ENCODE results near the gene MRGPRF. TPM values are rescaled to one million over a fixed set of nuclear protein-coding genes. Genes with fewer than 3 reads are reported as not detected.

Gene MRGPRF
- total RNA-seq, 1 donor from 2014 or later: 13.2 TPM

- ATAC-seq (no peak), DNase-seq (no peak)
- Histone ChIP-seq H3K4me3 (no peak overlapping the region), H3K36me3 (no peaks in the 10 kb centered on the region), H3K9me3 (no peaks in the 10 kb centered on the region), H3K27me3 (no peaks in the 10 kb centered on the region), H3K27ac (no peak overlapping the region), H3K4me1 (no peaks in the 10 kb centered on the region)
- intact Hi-C loops (cut with DNase I): no loop called here
- TF ChIP-seq, protein P1, sequence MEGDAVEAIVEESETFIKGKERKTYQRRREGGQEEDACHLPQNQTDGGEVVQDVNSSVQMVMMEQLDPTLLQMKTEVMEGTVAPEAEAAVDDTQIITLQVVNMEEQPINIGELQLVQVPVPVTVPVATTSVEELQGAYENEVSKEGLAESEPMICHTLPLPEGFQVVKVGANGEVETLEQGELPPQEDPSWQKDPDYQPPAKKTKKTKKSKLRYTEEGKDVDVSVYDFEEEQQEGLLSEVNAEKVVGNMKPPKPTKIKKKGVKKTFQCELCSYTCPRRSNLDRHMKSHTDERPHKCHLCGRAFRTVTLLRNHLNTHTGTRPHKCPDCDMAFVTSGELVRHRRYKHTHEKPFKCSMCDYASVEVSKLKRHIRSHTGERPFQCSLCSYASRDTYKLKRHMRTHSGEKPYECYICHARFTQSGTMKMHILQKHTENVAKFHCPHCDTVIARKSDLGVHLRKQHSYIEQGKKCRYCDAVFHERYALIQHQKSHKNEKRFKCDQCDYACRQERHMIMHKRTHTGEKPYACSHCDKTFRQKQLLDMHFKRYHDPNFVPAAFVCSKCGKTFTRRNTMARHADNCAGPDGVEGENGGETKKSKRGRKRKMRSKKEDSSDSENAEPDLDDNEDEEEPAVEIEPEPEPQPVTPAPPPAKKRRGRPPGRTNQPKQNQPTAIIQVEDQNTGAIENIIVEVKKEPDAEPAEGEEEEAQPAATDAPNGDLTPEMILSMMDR (IDR thresholded peaks at IDR 0.05): no peak
These were observed 24.5 kb upstream of the MRGPRF start for GRCh38 chr11:69037544-69037943.

- H3K27me3 ChIP-seq: no peaks in the 10 kb centered on the region
- intact Hi-C loops (cut with DNase I): no loop called here
- H3K4me1 ChIP-seq: no peaks in the 10 kb centered on the region
- H3K36me3 ChIP-seq: no peaks in the 10 kb centered on the region
- H3K27ac ChIP-seq: no peak overlapping the region
- TF ChIP-seq, protein P1 (IDR thresholded peaks at IDR 0.05): no peak
- ATAC-seq (no peak), DNase-seq (no peak)
- no peaks in the 10 kb centered on the region for H3K9me3 ChIP-seq
- no peak overlapping the region for H3K4me3 ChIP-seq
These were observed 24.0 kb upstream of the MRGPRF start for GRCh38 chr11:69037074-69037473.

DNA sequence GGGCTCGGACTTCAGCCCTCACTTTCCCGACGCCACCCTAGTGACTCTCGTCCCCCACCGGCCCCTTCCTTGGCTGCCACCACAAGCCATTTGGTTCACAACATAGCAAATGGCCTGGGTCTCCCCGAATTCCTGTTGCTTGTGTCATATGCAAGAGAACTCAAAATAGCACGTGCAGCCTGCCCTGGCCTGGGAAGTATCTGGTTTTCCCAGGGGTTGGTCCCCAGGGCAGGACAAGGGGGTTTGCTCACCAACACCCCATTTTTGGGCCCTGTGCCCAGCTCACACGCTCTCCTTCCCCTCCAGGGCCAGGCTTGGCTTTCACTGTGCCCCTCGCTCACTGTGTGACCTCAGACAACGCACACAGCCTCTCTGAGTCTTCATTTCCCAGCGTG is 22.9 kb upstream of the MRGPRF start:
- H3K4me1 ChIP-seq: no peaks in the 10 kb centered on the region
- DNase-seq (no peak), ATAC-seq (no peak)
- no peak overlapping the region for H3K27ac ChIP-seq
- H3K9me3 ChIP-seq: no peaks in the 10 kb centered on the region
- H3K36me3 ChIP-seq: no peaks in the 10 kb centered on the region
- intact Hi-C loops (cut with DNase I): no loop called here
- H3K4me3 ChIP-seq: no peak overlapping the region
- TF ChIP-seq, protein P1 (IDR thresholded peaks at IDR 0.05): no peak
- no peaks in the 10 kb centered on the region for H3K27me3 ChIP-seq

- no peak for DNase-seq
- Histone ChIP-seq H3K9me3 (no peaks in the 10 kb centered on the region), H3K4me1 (no peaks in the 10 kb centered on the region), H3K27ac (no peak overlapping the region), H3K27me3 (no peaks in the 10 kb centered on the region), H3K4me3 (no peak overlapping the region), H3K36me3 (no peaks in the 10 kb centered on the region)
- intact Hi-C loops (cut with DNase I): no loop called here
- ATAC-seq: no peak
- TF ChIP-seq, protein P1 (IDR thresholded peaks at IDR 0.05): no peak
These were observed 22.3 kb upstream of the MRGPRF start for GRCh38 chr11:69035150-69035945.

DNA sequence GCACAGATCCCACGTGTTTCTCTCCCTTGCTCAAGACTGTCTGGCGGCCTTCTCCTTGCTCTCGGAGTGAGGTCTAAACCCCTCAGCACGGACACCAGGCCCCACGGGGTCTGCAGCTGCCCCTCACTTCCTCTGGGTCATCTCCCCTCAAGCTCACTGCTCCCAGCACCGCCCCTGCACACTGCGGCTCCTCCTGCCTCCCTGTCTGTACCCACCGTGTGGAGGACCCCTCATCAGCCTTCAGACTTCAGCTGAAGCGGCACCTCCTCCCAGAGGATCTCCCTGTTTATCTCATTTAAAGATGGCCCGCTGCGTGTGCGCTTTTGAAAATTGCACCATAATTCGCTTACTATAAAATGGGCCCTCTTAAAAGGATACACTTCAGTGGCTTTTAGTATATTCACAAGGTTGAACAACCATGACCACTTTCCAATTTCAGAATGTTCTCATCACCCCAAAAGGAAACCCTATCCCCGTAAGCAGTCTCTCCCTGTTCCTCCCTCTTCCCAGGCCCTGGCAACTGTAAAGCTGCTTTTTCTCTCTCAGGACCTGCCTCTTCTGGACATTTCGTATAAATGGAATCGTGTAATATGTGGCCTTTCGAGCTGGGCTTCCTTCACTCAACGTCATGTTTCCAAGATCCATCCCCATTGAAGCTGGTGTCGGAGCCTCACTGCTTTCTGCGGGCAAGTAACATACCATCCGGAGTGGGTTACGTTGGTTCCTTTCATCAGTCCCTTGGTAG is 21.2 kb upstream of the MRGPRF start:
- TF ChIP-seq, protein P1 (IDR thresholded peaks at IDR 0.05): no peak
- DNase-seq (no peak), ATAC-seq (no peak)
- H3K27ac ChIP-seq: no peak overlapping the region
- H3K9me3 ChIP-seq: no peaks in the 10 kb centered on the region
- H3K27me3 ChIP-seq: no peaks in the 10 kb centered on the region
- H3K36me3 ChIP-seq: no peaks in the 10 kb centered on the region
- H3K4me3 ChIP-seq: no peak overlapping the region
- intact Hi-C loops (cut with DNase I): no loop called here
- H3K4me1 ChIP-seq: no peaks in the 10 kb centered on the region
